Endothelial cell of umbilical vein (primary cell): Measurements from ENCODE around the gene MYMK. TPM values are rescaled to one million over a fixed set of nuclear protein-coding genes. Genes with fewer than 3 reads are reported as not detected.

Experiments used
- BruUV-seq: library from RNA; stranded (reverse); fragments of 400-500 nt; replicated peaks from 2 replicates; lab custom pipeline; 2021; lab: Mats Ljungman, UMichigan
- CTCF ChIA-PET: fragments of 300-600, 350-600 bp; sonication (Branson Sonifier 250); formaldehyde crosslinking; loops from one replicate; lab custom pipeline; 2021; ENCODE audit warnings: antibody characterized with exemption, inconsistent platforms; lab: Charles Lee
- POLR2A ChIA-PET: fragments of 300-600, 350-600 bp; sonication (Branson Sonifier 250); formaldehyde crosslinking; loops from one replicate; lab custom pipeline; 2021; ENCODE audit warnings: antibody characterized with exemption, inconsistent platforms; lab: Charles Lee
- DNase-seq: peaks from one replicate; pipeline ENCODE4 v3.0.0-alpha.2; 2011; ENCODE audit warnings: low read depth, low spot score
- FAIRE-seq: peaks from 2 replicates; lab custom pipeline; 2011; peaks lifted over from hg19 to GRCh38; lab: Jason Lieb, UNC
- H2AFZ ChIP-seq: 2 replicates; pipeline ENCODE4 v1.6.0; 2012; ENCODE audit warnings: low read depth, low read length, control low read depth, inconsistent platforms
- H3K27ac ChIP-seq: 2 replicates; pipeline ENCODE4 v1.5.1; 2011; ENCODE audit warnings: low read depth, mild to moderate bottlenecking, control low read depth, low read length, moderate library complexity; ENCODE audit not compliant: insufficient read depth
- H3K27me3 ChIP-seq, 2 experiments: 2 replicates each; pipeline versions ENCODE4 v1.6.0 to v1.6.1; 2011; ENCODE audit warnings: low read length in 2 of 2, mixed read lengths in 1 of 2; ENCODE audit not compliant: control insufficient read depth in 2 of 2, insufficient read depth in 2 of 2
- H3K36me3 ChIP-seq, 2 experiments: 2 replicates in 1 of 2; 3 replicates in 1 of 2; pipeline ENCODE4 v1.5.1; 2011; ENCODE audit warnings: low read length in 2 of 2, mild to moderate bottlenecking in 1 of 2, moderate library complexity in 1 of 2; ENCODE audit not compliant: control insufficient read depth in 2 of 2, insufficient read depth in 2 of 2; ENCODE audit errors: extremely low read depth in 1 of 2
- H3K4me1 ChIP-seq: 3 replicates; pipeline ENCODE4 v1.5.1; 2011; ENCODE audit warnings: mild to moderate bottlenecking, low read length; ENCODE audit not compliant: control insufficient read depth, insufficient read depth; ENCODE audit errors: extremely low read depth
- H3K4me2 ChIP-seq: 2 replicates; pipeline ENCODE4 v1.6.1; 2011; ENCODE audit warnings: low read length, control low read depth, mixed read lengths; ENCODE audit not compliant: insufficient read depth
- H3K4me3 ChIP-seq, 3 experiments: fragments of 200-600 bp in 1 of 3; sonication (generic), shearing (Covaris generic) in 1 of 3; replicated peaks in 1 of 3; 2 replicates each; pipeline ENCODE4 v1.5.1; 2011 to 2016; ENCODE audit warnings: control low read depth in 3 of 3, low read length in 3 of 3, mild to moderate bottlenecking in 2 of 3, inconsistent platforms in 1 of 3, low read depth in 1 of 3, moderate library complexity in 1 of 3; ENCODE audit not compliant: insufficient read depth in 1 of 3
- H3K79me2 ChIP-seq: 2 replicates; pipeline ENCODE4 v1.6.0; 2012; ENCODE audit warnings: low read length, inconsistent platforms; ENCODE audit not compliant: control insufficient read depth, insufficient read depth
- H3K9ac ChIP-seq: replicated peaks from 2 replicates; pipeline ENCODE3; 2011; ENCODE audit warnings: low read length, control low read depth; ENCODE audit not compliant: insufficient read depth; ENCODE audit errors: extremely low read depth
- H3K9me1 ChIP-seq: replicated peaks from 3 replicates; pipeline ENCODE4 v1.6.0; 2011; ENCODE audit warnings: mild to moderate bottlenecking, low read length; ENCODE audit not compliant: control insufficient read depth, insufficient read depth; ENCODE audit errors: extremely low read depth
- H3K9me3 ChIP-seq: replicated peaks from 2 replicates; pipeline ENCODE4 v1.5.1; 2012; ENCODE audit warnings: low read length, inconsistent platforms; ENCODE audit not compliant: control insufficient read depth, insufficient read depth
- H4K20me1 ChIP-seq: replicated peaks from 2 replicates; pipeline ENCODE3; 2011; ENCODE audit warnings: mild to moderate bottlenecking, low read length; ENCODE audit not compliant: control insufficient read depth, insufficient read depth; ENCODE audit errors: extremely low read depth
- JUN ChIP-seq: IDR thresholded peaks from 2 replicates; pipeline ENCODE4 v1.6.1; 2011; ENCODE audit warnings: borderline replicate concordance, low read depth; ENCODE audit not compliant: insufficient read length, insufficient read depth
- POLR2A ChIP-seq: IDR thresholded peaks from 2 replicates; pipeline ENCODE4 v1.6.1; 2012; ENCODE audit warnings: low read depth, mild to moderate bottlenecking, control low read depth, low read length
- dilution Hi-C: fragments of 300-500 bp; cut with MboI; formaldehyde crosslinking; loops from one replicate; pipeline ENCODE4 v1.15.0; 2019; ENCODE audit warnings: low sequenced_read_pairs; ENCODE audit not compliant: extremely low pct_ligation_motif_present
- intact Hi-C: fragments of 100-400 bp; cut with micrococcal nuclease; formaldehyde crosslinking; loops from one replicate; pipeline ENCODE4 v1.10.0; 2022
- polyA plus RNA-seq, 4 experiments: library from polyadenylated mRNA; depleted of rRNA in 3 of 4; stranded (reverse) in 3 of 4; unstranded in 1 of 4; fragments of >200 nt; gene quantifications; 2 replicates each; pipeline versions ENCODE4 v1.2.1 to v1.2.3, GENCODE V29; 2011 to 2012; ENCODE audit warnings: missing spikeins in 1 of 4
- total RNA-seq: library from RNA; stranded (reverse); gene quantifications from 2 replicates; pipeline ENCODE4 v1.2.3, GENCODE V29; 2021

MYMK gene
- total and polyA plus RNA-seq, 2 donors (not counting 3 experiments of a cell fraction or from before 2014, with no cell fraction given), result not detected

- Histone ChIP-seq H3K27ac (no peak overlapping the region), H3K4me1 (no peaks in the 10 kb centered on the region), H3K9ac (no peak overlapping the region), H3K9me3 (no peaks in the 10 kb centered on the region), H3K79me2 (no peaks in the 10 kb centered on the region), H3K36me3 (no peaks in the 10 kb centered on the region), H3K4me2 (no peak overlapping the region), H3K4me3 (no peak overlapping the region), H2AFZ (no peak overlapping the region), H3K27me3 (no peaks in the 10 kb centered on the region), H3K9me1 (no peaks in the 10 kb centered on the region), H4K20me1 (no peaks in the 10 kb centered on the region)
- intact Hi-C loops, result no loop called here
- no peak for FAIRE-seq
- ChIA-PET CTCF (interaction anchor here (1.1 to 1.9 kb wide), 3 partner anchors 10 to 313 kb away, joined by 3 to 9 read pairs (median 5); no protein-coding TSS in a partner anchor), POLR2A (no interaction called here)
- dilution Hi-C loops, result no loop called here
- no peak for TF ChIP-seq JUN
- DNase-seq, result no peak
- no TSS peak for BruUV-seq
These were observed 25.4 kb downstream of the MYMK start for GRCh38 chr9:133499132-133499891.

- no TSS peak for BruUV-seq
- H3K36me3 ChIP-seq, result no peaks in the 10 kb centered on the region
- H3K9me1 ChIP-seq, result no peaks in the 10 kb centered on the region
- H3K79me2 ChIP-seq, result no peaks in the 10 kb centered on the region
- TF ChIP-seq POLR2A, result no peak
- no peak overlapping the region for H2AFZ ChIP-seq
- no peak overlapping the region for H3K4me2 ChIP-seq
- ChIA-PET POLR2A (no interaction called here), CTCF (interaction anchor here (1.9 kb wide), 1 partner anchor 11 kb away, joined by 13 read pairs; no protein-coding TSS in a partner anchor)
- no peaks in the 10 kb centered on the region for H3K9me3 ChIP-seq
- dilution Hi-C loops, result no loop called here
- H3K4me3 ChIP-seq, result no peak overlapping the region
- no peak for DNase-seq
- no peaks in the 10 kb centered on the region for H4K20me1 ChIP-seq
- intact Hi-C loops, result no loop called here
- no peaks in the 10 kb centered on the region for H3K27me3 ChIP-seq
- H3K4me1 ChIP-seq, result no peaks in the 10 kb centered on the region
- no peak for FAIRE-seq
- no peak overlapping the region for H3K27ac ChIP-seq
- no peak overlapping the region for H3K9ac ChIP-seq
These were observed 27.6 kb downstream of the MYMK start for GRCh38 chr9:133496861-133497842.
